ES-I3 (cell line): ENCODE data around the gene TMEM117.
"Not testable (repeated sequence)": the region's sequence is repeated elsewhere in the genome, so short reads cannot be mapped to it uniquely, and the experiment has no call there.

Experiments
- H3K36me3 ChIP-seq: 2 replicates; pipeline ENCODE4 v1.6.1; 2013; ENCODE audit warnings: mild to moderate bottlenecking, low read length, control low read depth, moderate library complexity; ENCODE audit not compliant: insufficient read depth
- H3K4me1 ChIP-seq: 2 replicates; pipeline ENCODE4 v1.6.1; 2013; ENCODE audit warnings: mild to moderate bottlenecking, control low read depth, low read length; ENCODE audit not compliant: insufficient read depth
- H3K9ac ChIP-seq: 2 replicates; pipeline ENCODE4 v1.6.1; 2013; ENCODE audit warnings: low read depth, mild to moderate bottlenecking, low read length, moderate library complexity
- H3K9me3 ChIP-seq: 2 replicates; pipeline ENCODE4 v1.6.1; 2013; ENCODE audit warnings: mild to moderate bottlenecking, low read length, moderate library complexity; ENCODE audit not compliant: control insufficient read depth, insufficient read depth

TMEM117 gene

GRCh38 chr12:44126806-44127205 is 290.9 kb downstream of the TMEM117 start:
- no peak overlapping the region for H3K9ac ChIP-seq
- 0 out of 2 replicates have a peak, but pooled peaks cover 4% of the 10 kb centered on the region for H3K4me1 ChIP-seq
- H3K36me3 ChIP-seq: no peaks in the 10 kb centered on the region
- no peaks in the 10 kb centered on the region for H3K9me3 ChIP-seq

- Histone ChIP-seq H3K9ac (no peak overlapping the region), H3K36me3 (no peaks in the 10 kb centered on the region), H3K9me3 (no peaks in the 10 kb centered on the region), H3K4me1 (0 out of 2 replicates have a peak, but pooled peaks cover 4% of the 10 kb centered on the region)
Measured at GRCh38 chr12:44127966-44128710, 292.3 kb downstream of the TMEM117 start.

GRCh38 chr12:44143175-44143574 is 307.3 kb downstream of the TMEM117 start:
- H3K36me3 ChIP-seq: no peaks in the 10 kb centered on the region
- H3K4me1 ChIP-seq: no peaks in the 10 kb centered on the region
- H3K9me3 ChIP-seq: no peaks in the 10 kb centered on the region
- H3K9ac ChIP-seq: no peak overlapping the region

- Histone ChIP-seq H3K4me1 (no peaks in the 10 kb centered on the region), H3K36me3 (no peaks in the 10 kb centered on the region), H3K9ac (no peak overlapping the region), H3K9me3 (no peaks in the 10 kb centered on the region)
Measured at GRCh38 chr12:44148936-44149335, 313.1 kb downstream of the TMEM117 start.

- no peaks in the 10 kb centered on the region for H3K9me3 ChIP-seq
- H3K36me3 ChIP-seq: no peaks in the 10 kb centered on the region
- peaks cover under 1% of the 10 kb centered on the region; the same call in 1 of the 2 replicates for H3K4me1 ChIP-seq
- no peak overlapping the region for H3K9ac ChIP-seq
Measured at GRCh38 chr12:44154128-44154527, 318.2 kb downstream of the TMEM117 start.

GRCh38 chr12:44155358-44155757 is 319.5 kb downstream of the TMEM117 start:
- H3K9me3 ChIP-seq: no peaks in the 10 kb centered on the region
- no peaks in the 10 kb centered on the region for H3K36me3 ChIP-seq
- no peak overlapping the region for H3K9ac ChIP-seq
- H3K4me1 ChIP-seq: peaks cover 3% of the 10 kb centered on the region; the same call in 1 of the 2 replicates

GRCh38 chr12:44157359-44157758 is 321.5 kb downstream of the TMEM117 start:
- Histone ChIP-seq H3K9me3 (no peaks in the 10 kb centered on the region), H3K36me3 (no peaks in the 10 kb centered on the region), H3K9ac (no peak overlapping the region), H3K4me1 (peaks cover 3% of the 10 kb centered on the region; the same call in 1 of the 2 replicates)

GRCh38 chr12:44158746-44159145 is 322.9 kb downstream of the TMEM117 start:
- Histone ChIP-seq H3K9ac (no peak overlapping the region), H3K36me3 (no peaks in the 10 kb centered on the region), H3K4me1 (peaks cover 3% of the 10 kb centered on the region; the same call in 1 of the 2 replicates), H3K9me3 (no peaks in the 10 kb centered on the region)

GRCh38 chr12:44159216-44159615 is 323.3 kb downstream of the TMEM117 start:
- no peaks in the 10 kb centered on the region for H3K9me3 ChIP-seq
- no peak overlapping the region; the same call in 1 of the 2 replicates for H3K9ac ChIP-seq
- peaks cover 3% of the 10 kb centered on the region; the same call in 1 of the 2 replicates for H3K4me1 ChIP-seq
- H3K36me3 ChIP-seq: no peaks in the 10 kb centered on the region

GRCh38 chr12:44159862-44160261 is 324.0 kb downstream of the TMEM117 start:
- Histone ChIP-seq H3K4me1 (peaks cover 3% of the 10 kb centered on the region; the same call in 1 of the 2 replicates), H3K36me3 (no peaks in the 10 kb centered on the region), H3K9me3 (no peaks in the 10 kb centered on the region), H3K9ac (no peak overlapping the region)

GRCh38 chr12:44162961-44163360 is 327.1 kb downstream of the TMEM117 start:
- no peak overlapping the region for H3K9ac ChIP-seq
- no peaks in the 10 kb centered on the region for H3K9me3 ChIP-seq
- peaks cover 3% of the 10 kb centered on the region; the same call in 1 of the 2 replicates for H3K4me1 ChIP-seq
- no peaks in the 10 kb centered on the region for H3K36me3 ChIP-seq

GRCh38 chr12:44174053-44174452 is 338.2 kb downstream of the TMEM117 start:
- Histone ChIP-seq H3K4me1 (no peaks in the 10 kb centered on the region), H3K36me3 (no peaks in the 10 kb centered on the region), H3K9me3 (no peaks in the 10 kb centered on the region), H3K9ac (no peak overlapping the region)

- Histone ChIP-seq H3K9me3 (no peaks in the 10 kb centered on the region), H3K36me3 (no peaks in the 10 kb centered on the region), H3K9ac (no peak overlapping the region), H3K4me1 (no peaks in the 10 kb centered on the region)
Measured at GRCh38 chr12:44184499-44185206, 348.8 kb downstream of the TMEM117 start.

GRCh38 chr12:44193281-44193680 is 357.4 kb downstream of the TMEM117 start:
- no peaks in the 10 kb centered on the region for H3K4me1 ChIP-seq
- no peak overlapping the region for H3K9ac ChIP-seq
- no peaks in the 10 kb centered on the region for H3K9me3 ChIP-seq
- no peaks in the 10 kb centered on the region for H3K36me3 ChIP-seq

- not testable (repeated sequence) for H3K9me3 ChIP-seq, H3K4me1 ChIP-seq, H3K9ac ChIP-seq, H3K36me3 ChIP-seq
Measured at GRCh38 chr12:44195719-44196118, 359.8 kb downstream of the TMEM117 start.
